ENCODE data around the gene DAB2IP. TPM values are rescaled to one million over a fixed set of nuclear protein-coding genes. Genes with fewer than 3 reads are reported as not detected.
A peak's percentile ranks its signal among the peaks of the same experiment; 100 is the strongest.

Gene DAB2IP
- total and polyA plus RNA-seq, 2 of the 4 experiments (the other 2 are of a cell fraction) = 5.6 to 17.2 TPM

DNA sequence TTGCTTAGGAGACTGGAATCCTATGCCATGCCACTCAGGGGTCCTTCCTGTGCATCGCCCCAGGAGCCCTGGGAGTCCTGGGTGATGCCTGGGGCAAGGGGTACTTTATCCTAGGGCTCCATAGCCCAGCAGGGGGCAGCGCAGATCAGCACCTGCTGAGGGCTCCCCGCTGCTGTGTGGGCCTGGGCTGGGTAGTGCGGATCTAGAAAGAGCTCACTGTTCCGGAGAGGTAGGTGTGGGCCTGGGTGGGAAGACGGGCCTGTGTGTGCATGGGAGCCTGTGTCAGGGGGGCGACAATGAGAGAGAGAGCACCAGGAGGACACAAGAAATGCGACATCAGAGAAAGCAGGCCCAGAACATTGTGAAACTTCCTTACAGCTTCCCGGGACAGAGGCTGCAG is 11.4 kb upstream of the DAB2IP start:
- no peak overlapping the region for H2BK20ac ChIP-seq (ENCODE audit: low read depth, low read length)
- H3K14ac ChIP-seq (replicated peaks; ENCODE audit: low read depth, low read length) = no peak overlapping the region
- H3K79me1 ChIP-seq (ENCODE audit: low read depth in 1 of 2, low read length in 2 of 2) = no peaks in the 10 kb centered on the region; a peak in 1 of 4 replicates
- BruUV-seq (replicated peaks) = no TSS peak
- no peak overlapping the region for H2BK15ac ChIP-seq (ENCODE audit: low read depth, low read length)
- H2AFZ ChIP-seq (replicated peaks; ENCODE audit: low read length, poor library complexity) = no peak overlapping the region
- H3K18ac ChIP-seq (ENCODE audit: low read depth, low read length) = no peak overlapping the region
- H3K4me3 ChIP-seq (ENCODE audit: insufficient read depth, low read depth, low read length) = no peak overlapping the region
- H2AK9ac ChIP-seq (replicated peaks; ENCODE audit: low read depth, low read length, poor library complexity) = no peak overlapping the region
- in situ Hi-C loops (cut with MboI; ENCODE audit: low sequenced_read_pairs) = no loop called here
- H3K4me1 ChIP-seq (ENCODE audit: control insufficient read depth, insufficient read depth, low read length) = peaks cover 11% of the 10 kb centered on the region; the same call in 1 of the 2 replicates
- H3K4ac ChIP-seq (ENCODE audit: low read depth, low read length) = no peak overlapping the region
- no peak overlapping the region for H3K4me2 ChIP-seq (ENCODE audit: low read depth, low read length)
- no peak overlapping the region for H3K23ac ChIP-seq (ENCODE audit: low read depth, low read length)
- H3K27ac ChIP-seq (ENCODE audit: insufficient read depth, low read length) = no peak overlapping the region
- dilution Hi-C loops (cut with HindIII; ENCODE audit: low sequenced_read_pairs, unreplicated experiment) = no loop called here
- H3K9me1 ChIP-seq (ENCODE audit: insufficient read depth, low read length) = no peaks in the 10 kb centered on the region
- no peak for TF ChIP-seq BHLHE40 (IDR thresholded peaks at IDR 0.05; ENCODE audit: low read depth, low read length)
- no peak for TF ChIP-seq MXI1 (IDR thresholded peaks at IDR 0.05; ENCODE audit: borderline replicate concordance, low read depth, low read length)
- peak; percentile 65 for TF ChIP-seq RAD21 (IDR thresholded peaks at IDR 0.05; ENCODE audit: low read length)
- TF ChIP-seq, protein P1, sequence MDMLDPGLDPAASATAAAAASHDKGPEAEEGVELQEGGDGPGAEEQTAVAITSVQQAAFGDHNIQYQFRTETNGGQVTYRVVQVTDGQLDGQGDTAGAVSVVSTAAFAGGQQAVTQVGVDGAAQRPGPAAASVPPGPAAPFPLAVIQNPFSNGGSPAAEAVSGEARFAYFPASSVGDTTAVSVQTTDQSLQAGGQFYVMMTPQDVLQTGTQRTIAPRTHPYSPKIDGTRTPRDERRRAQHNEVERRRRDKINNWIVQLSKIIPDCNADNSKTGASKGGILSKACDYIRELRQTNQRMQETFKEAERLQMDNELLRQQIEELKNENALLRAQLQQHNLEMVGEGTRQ (IDR thresholded peaks at IDR 0.05; ENCODE audit: low read depth, low read length) = no peak
- TF ChIP-seq RFX5 (IDR thresholded peaks at IDR 0.05; ENCODE audit: low read depth, low read length) = no peak
- TF ChIP-seq NFE2L2 (IDR thresholded peaks at IDR 0.05; ENCODE audit: low read depth, low read length) = no peak
- TF ChIP-seq, protein P2, sequence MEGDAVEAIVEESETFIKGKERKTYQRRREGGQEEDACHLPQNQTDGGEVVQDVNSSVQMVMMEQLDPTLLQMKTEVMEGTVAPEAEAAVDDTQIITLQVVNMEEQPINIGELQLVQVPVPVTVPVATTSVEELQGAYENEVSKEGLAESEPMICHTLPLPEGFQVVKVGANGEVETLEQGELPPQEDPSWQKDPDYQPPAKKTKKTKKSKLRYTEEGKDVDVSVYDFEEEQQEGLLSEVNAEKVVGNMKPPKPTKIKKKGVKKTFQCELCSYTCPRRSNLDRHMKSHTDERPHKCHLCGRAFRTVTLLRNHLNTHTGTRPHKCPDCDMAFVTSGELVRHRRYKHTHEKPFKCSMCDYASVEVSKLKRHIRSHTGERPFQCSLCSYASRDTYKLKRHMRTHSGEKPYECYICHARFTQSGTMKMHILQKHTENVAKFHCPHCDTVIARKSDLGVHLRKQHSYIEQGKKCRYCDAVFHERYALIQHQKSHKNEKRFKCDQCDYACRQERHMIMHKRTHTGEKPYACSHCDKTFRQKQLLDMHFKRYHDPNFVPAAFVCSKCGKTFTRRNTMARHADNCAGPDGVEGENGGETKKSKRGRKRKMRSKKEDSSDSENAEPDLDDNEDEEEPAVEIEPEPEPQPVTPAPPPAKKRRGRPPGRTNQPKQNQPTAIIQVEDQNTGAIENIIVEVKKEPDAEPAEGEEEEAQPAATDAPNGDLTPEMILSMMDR (conservative IDR thresholded peaks at IDR 0.05; ENCODE audit: low read depth, low read length) = peak; percentile 52
- peak; percentile 55 for TF ChIP-seq SMC3 (IDR thresholded peaks at IDR 0.05; ENCODE audit: low read depth, low read length)
- TF ChIP-seq CEBPB (IDR thresholded peaks at IDR 0.05; ENCODE audit: low read depth, low read length) = no peak
- WGBS, 2 experiments (ENCODE audit: extremely low coverage in 2 of 2, insufficient read length in 1 of 2) = 95% methylated on average over 4 of the region's 9 CpGs; no CpG with 5 or more reads in 1 of the 2 experiments
- CTCF ChIA-PET = interaction anchor here (1.1 kb wide), 1 partner anchor 94 kb away, joined by 3 read pairs; no protein-coding TSS in a partner anchor
- ATAC-seq (ENCODE audit: low read depth) (peak; percentile 64), DNase-seq (peak; percentile 17)
- no peak overlapping the region for H2BK5ac ChIP-seq (ENCODE audit: low read depth, low read length, poor library complexity, severe bottlenecking)
- no peak overlapping the region for H4K91ac ChIP-seq (ENCODE audit: insufficient read depth, low read depth, low read length)
- H3K27me3 ChIP-seq (ENCODE audit: control insufficient read depth, insufficient read depth, low read length) = no peaks in the 10 kb centered on the region
- no peak overlapping the region for H4K8ac ChIP-seq (ENCODE audit: low read depth in 2 of 2, low read length in 2 of 2)
- no peak overlapping the region for H2AK5ac ChIP-seq (ENCODE audit: low read depth, low read length)
- no peak overlapping the region for H3K56ac ChIP-seq (ENCODE audit: extremely low read depth, insufficient read depth, low read length)
- no peaks in the 10 kb centered on the region for H3K36me3 ChIP-seq (ENCODE audit: control insufficient read depth, insufficient read depth, low read length)
- no peak overlapping the region for H4K5ac ChIP-seq (ENCODE audit: low read depth, low read length)
- no peaks in the 10 kb centered on the region for H3K9me3 ChIP-seq (ENCODE audit: control insufficient read depth, insufficient read depth, low read length)
- POLR2A ChIA-PET (ENCODE audit: unreplicated experiment) = no interaction called here
- no peak overlapping the region for H3K9ac ChIP-seq (ENCODE audit: low read depth, low read length)
- H4K20me1 ChIP-seq (ENCODE audit: insufficient read depth, low read length) = peaks cover 12% of the 10 kb centered on the region; the same call in 1 of the 2 replicates
- no peak overlapping the region for H2BK120ac ChIP-seq (ENCODE audit: low read depth, low read length)
- intact Hi-C loops (cut with micrococcal nuclease) = no loop called here
